ENCODE measurements around the gene SAP130. TPM values are rescaled to one million over a fixed set of nuclear protein-coding genes. Genes with fewer than 3 reads are reported as not detected.

The SAP130 gene
- polyA plus RNA-seq, 1 donor (not counting 4 experiments of a cell fraction or from before 2014, with no cell fraction given), result 11.6 TPM

- DNase-seq (ENCODE audit: low read depth, low spot score), result no peak
- H3K4me2 ChIP-seq (ENCODE audit: control insufficient read depth, extremely low read depth, insufficient read depth, low read depth, low read length), result no peak overlapping the region
- H3K9me1 ChIP-seq (ENCODE audit: control insufficient read depth, extremely low read depth, insufficient read depth, low read length), result no peaks in the 10 kb centered on the region
- H3K9ac ChIP-seq (ENCODE audit: control insufficient read depth, extremely low read depth, insufficient read depth, low read length), result no peak overlapping the region
- no peak overlapping the region for H3K27ac ChIP-seq (ENCODE audit: control insufficient read depth, insufficient read depth, low read length)
- dilution Hi-C loops (cut with MboI; ENCODE audit: extremely low pct_ligation_motif_present, low sequenced_read_pairs), result no loop called here
- H3K9me3 ChIP-seq (ENCODE audit: control insufficient read depth, low read depth, low read length), result no peaks in the 10 kb centered on the region
- no peaks in the 10 kb centered on the region for H3K4me1 ChIP-seq (ENCODE audit: control insufficient read depth, extremely low read depth, insufficient read depth, low read length)
- H3K36me3 ChIP-seq (ENCODE audit: control insufficient read depth in 2 of 2, extremely low read depth in 1 of 2, insufficient read depth in 2 of 2, low read length in 2 of 2), result no peaks in the 10 kb centered on the region
- H2AFZ ChIP-seq (ENCODE audit: control insufficient read depth, low read length), result no peak overlapping the region
- no peak for TF ChIP-seq EZH2 (IDR thresholded peaks at IDR 0.05; ENCODE audit: low read length)
- no peak for TF ChIP-seq CTCF (optimal IDR thresholded peaks at IDR 0.05 in 1 of 3, IDR thresholded peaks at IDR 0.05 in 1 of 3, conservative IDR thresholded peaks at IDR 0.05 in 1 of 3; ENCODE audit: extremely low read depth in 1 of 3, insufficient read depth in 2 of 3, low read length in 3 of 3)
- no peaks in the 10 kb centered on the region for H4K20me1 ChIP-seq (ENCODE audit: control insufficient read depth, extremely low read depth, insufficient read depth, low read length)
- no peak overlapping the region for H3K4me3 ChIP-seq (ENCODE audit: control insufficient read depth in 2 of 3, extremely low read depth in 1 of 3, insufficient read depth in 2 of 3, low read depth in 1 of 3, low read length in 3 of 3)
- no peak for FAIRE-seq
- no peaks in the 10 kb centered on the region for H3K27me3 ChIP-seq (ENCODE audit: control insufficient read depth, extremely low read depth, insufficient read depth, low read length)
- no peaks in the 10 kb centered on the region for H3K79me2 ChIP-seq (ENCODE audit: control insufficient read depth, insufficient read depth, low read length)
Observed at GRCh38 chr2:127897531-127898211, 130.2 kb downstream of the SAP130 start.

GRCh38 chr2:127893494-127893893 is 134.4 kb downstream of the SAP130 start:
- no peaks in the 10 kb centered on the region for H3K9me1 ChIP-seq (ENCODE audit: control insufficient read depth, extremely low read depth, insufficient read depth, low read length)
- dilution Hi-C loops (cut with MboI; ENCODE audit: extremely low pct_ligation_motif_present, low sequenced_read_pairs), result no loop called here
- no peak overlapping the region for H3K27ac ChIP-seq (ENCODE audit: control insufficient read depth, insufficient read depth, low read length)
- H3K9me3 ChIP-seq (ENCODE audit: control insufficient read depth, low read depth, low read length), result no peaks in the 10 kb centered on the region
- H3K36me3 ChIP-seq (ENCODE audit: control insufficient read depth in 2 of 2, extremely low read depth in 1 of 2, insufficient read depth in 2 of 2, low read length in 2 of 2), result no peaks in the 10 kb centered on the region
- H3K79me2 ChIP-seq (ENCODE audit: control insufficient read depth, insufficient read depth, low read length), result no peaks in the 10 kb centered on the region
- H3K4me1 ChIP-seq (ENCODE audit: control insufficient read depth, extremely low read depth, insufficient read depth, low read length), result no peaks in the 10 kb centered on the region
- no peak overlapping the region for H3K4me3 ChIP-seq (ENCODE audit: control insufficient read depth in 2 of 3, extremely low read depth in 1 of 3, insufficient read depth in 2 of 3, low read depth in 1 of 3, low read length in 3 of 3)
- DNase-seq (ENCODE audit: low read depth, low spot score) (no peak), FAIRE-seq (no peak)
- H3K27me3 ChIP-seq (ENCODE audit: control insufficient read depth, extremely low read depth, insufficient read depth, low read length), result no peaks in the 10 kb centered on the region
- H2AFZ ChIP-seq (ENCODE audit: control insufficient read depth, low read length), result no peak overlapping the region
- no peak overlapping the region for H3K4me2 ChIP-seq (ENCODE audit: control insufficient read depth, extremely low read depth, insufficient read depth, low read depth, low read length)
- H3K9ac ChIP-seq (ENCODE audit: control insufficient read depth, extremely low read depth, insufficient read depth, low read length), result no peak overlapping the region
- TF ChIP-seq EZH2 (IDR thresholded peaks at IDR 0.05; ENCODE audit: low read length) (no peak), CTCF (optimal IDR thresholded peaks at IDR 0.05 in 1 of 3, IDR thresholded peaks at IDR 0.05 in 1 of 3, conservative IDR thresholded peaks at IDR 0.05 in 1 of 3; ENCODE audit: extremely low read depth in 1 of 3, insufficient read depth in 2 of 3, low read length in 3 of 3) (no peak)
- H4K20me1 ChIP-seq (ENCODE audit: control insufficient read depth, extremely low read depth, insufficient read depth, low read length), result no peaks in the 10 kb centered on the region

Data from keratinocyte (primary cell).